Activated naive CD8-positive, alpha-beta T cell treated with anti-CD3 and anti-CD28 coated beads, Interleukin-2, amount 50 U/mL, for 24 hours (primary cell): ENCODE results near the gene CACNG5.

Source experiments
- ATAC-seq: fragments of 150-1000 bp; cut with Tn5 transposase; one replicate; pipeline ENCODE4 v1.10.0; 2021
- DNase-seq: peaks from one replicate; pipeline ENCODE4 v3.0.0; 2021
- H3K27ac Mint-ChIP-seq: one replicate; pipeline ENCODE4 v1.8.0; 2021; ENCODE audit warnings: mild to moderate bottlenecking, mixed read lengths
- H3K27me3 Mint-ChIP-seq: one replicate; pipeline ENCODE4 v1.8.0; 2021; ENCODE audit warnings: mixed read lengths
- H3K36me3 Mint-ChIP-seq: one replicate; pipeline ENCODE4 v1.8.0; 2021; ENCODE audit warnings: low read depth, mixed read lengths
- H3K4me1 Mint-ChIP-seq: one replicate; pipeline ENCODE4 v1.8.0; 2021; ENCODE audit warnings: mixed read lengths
- H3K4me3 Mint-ChIP-seq: one replicate; pipeline ENCODE4 v1.8.0; 2021; ENCODE audit warnings: mild to moderate bottlenecking, moderate library complexity, mixed read lengths
- H3K9me3 Mint-ChIP-seq: one replicate; pipeline ENCODE4 v1.8.0; 2021; ENCODE audit warnings: mixed read lengths

Gene CACNG5

GRCh38 chr17:66810951-66811682 is 23.8 kb upstream of the CACNG5 start:
- ATAC-seq = no peak
- Mint-ChIP-seq H3K27me3 (peaks cover 3% of the 10 kb centered on the region), H3K27ac (no peak overlapping the region), H3K4me3 (no peak overlapping the region), H3K9me3 (no peaks in the 10 kb centered on the region), H3K36me3 (peaks cover 11% of the 10 kb centered on the region), H3K4me1 (peaks cover 18% of the 10 kb centered on the region)
- no peak for DNase-seq

- Mint-ChIP-seq H3K27me3 (peaks cover 3% of the 10 kb centered on the region), H3K27ac (no peak overlapping the region)
Observed at GRCh38 chr17:66811683-66812054, 23.2 kb upstream of the CACNG5 start.

GRCh38 chr17:66812571-66812970 is 22.3 kb upstream of the CACNG5 start:
- DNase-seq (no peak), ATAC-seq (no peak)
- H3K9me3 Mint-ChIP-seq = peaks cover 1% of the 10 kb centered on the region
- peaks cover 3% of the 10 kb centered on the region for H3K27me3 Mint-ChIP-seq
- no peak overlapping the region for H3K4me3 Mint-ChIP-seq
- peaks cover 4% of the 10 kb centered on the region for H3K36me3 Mint-ChIP-seq
- H3K27ac Mint-ChIP-seq = no peak overlapping the region
- peaks cover 8% of the 10 kb centered on the region for H3K4me1 Mint-ChIP-seq

More at GRCh38 chr17:66811683-66812054, 23.2 kb upstream of the CACNG5 start:
- Mint-ChIP-seq H3K4me1 (peaks cover 16% of the 10 kb centered on the region), H3K9me3 (no peaks in the 10 kb centered on the region), H3K36me3 (peaks cover 9% of the 10 kb centered on the region), H3K4me3 (no peak overlapping the region)
- ATAC-seq = no peak
- DNase-seq = no peak

- no peaks in the 10 kb centered on the region for H3K36me3 Mint-ChIP-seq
- DNase-seq = no peak
- H3K27ac Mint-ChIP-seq = no peak overlapping the region
- peaks cover 5% of the 10 kb centered on the region for H3K9me3 Mint-ChIP-seq
- H3K27me3 Mint-ChIP-seq = no peaks in the 10 kb centered on the region
- ATAC-seq = no peak
- no peak overlapping the region for H3K4me3 Mint-ChIP-seq
- H3K4me1 Mint-ChIP-seq = peaks cover under 1% of the 10 kb centered on the region
Observed at GRCh38 chr17:66813296-66813695, 21.6 kb upstream of the CACNG5 start.

- no peaks in the 10 kb centered on the region for H3K27me3 Mint-ChIP-seq
- ATAC-seq = no peak
- H3K36me3 Mint-ChIP-seq = no peaks in the 10 kb centered on the region
Observed at GRCh38 chr17:66814026-66814425, 20.9 kb upstream of the CACNG5 start.

GRCh38 chr17:66814570-66814969 is 20.3 kb upstream of the CACNG5 start:
- H3K36me3 Mint-ChIP-seq = no peaks in the 10 kb centered on the region
- H3K27me3 Mint-ChIP-seq = no peaks in the 10 kb centered on the region
- no peaks in the 10 kb centered on the region for H3K4me1 Mint-ChIP-seq
- ATAC-seq (no peak), DNase-seq (no peak)
- no peak overlapping the region for H3K27ac Mint-ChIP-seq
- H3K4me3 Mint-ChIP-seq = no peak overlapping the region
- peaks cover 5% of the 10 kb centered on the region for H3K9me3 Mint-ChIP-seq

More at GRCh38 chr17:66814026-66814425, 20.9 kb upstream of the CACNG5 start:
- no peak for DNase-seq
- Mint-ChIP-seq H3K27ac (no peak overlapping the region), H3K4me1 (no peaks in the 10 kb centered on the region), H3K4me3 (no peak overlapping the region), H3K9me3 (peaks cover 5% of the 10 kb centered on the region)

GRCh38 chr17:66817750-66818149 is 17.2 kb upstream of the CACNG5 start:
- Mint-ChIP-seq H3K27me3 (peaks cover 2% of the 10 kb centered on the region), H3K4me1 (no peaks in the 10 kb centered on the region), H3K4me3 (no peak overlapping the region), H3K27ac (no peak overlapping the region), H3K9me3 (peaks cover 5% of the 10 kb centered on the region), H3K36me3 (no peaks in the 10 kb centered on the region)
- DNase-seq (no peak), ATAC-seq (no peak)

- Mint-ChIP-seq H3K27me3 (peaks cover 2% of the 10 kb centered on the region), H3K4me1 (no peaks in the 10 kb centered on the region), H3K9me3 (peaks cover 5% of the 10 kb centered on the region), H3K36me3 (no peaks in the 10 kb centered on the region), H3K4me3 (no peak overlapping the region), H3K27ac (no peak overlapping the region)
- ATAC-seq = no peak
- no peak for DNase-seq
Observed at GRCh38 chr17:66819466-66819865, 15.5 kb upstream of the CACNG5 start.

- Mint-ChIP-seq H3K4me1 (no peaks in the 10 kb centered on the region), H3K27ac (no peak overlapping the region), H3K36me3 (no peaks in the 10 kb centered on the region), H3K9me3 (peaks cover 5% of the 10 kb centered on the region), H3K27me3 (peaks cover 9% of the 10 kb centered on the region), H3K4me3 (no peak overlapping the region)
- DNase-seq = no peak
- ATAC-seq = no peak
Observed at GRCh38 chr17:66822009-66822408, 12.9 kb upstream of the CACNG5 start.

GRCh38 chr17:66826856-66827255 is 8.1 kb upstream of the CACNG5 start:
- Mint-ChIP-seq H3K4me3 (no peak overlapping the region), H3K4me1 (peaks cover 2% of the 10 kb centered on the region), H3K27me3 (peaks cover 35% of the 10 kb centered on the region), H3K27ac (no peak overlapping the region), H3K36me3 (no peaks in the 10 kb centered on the region), H3K9me3 (no peaks in the 10 kb centered on the region)
- ATAC-seq (no peak), DNase-seq (no peak)

- peaks cover 57% of the 10 kb centered on the region for H3K27me3 Mint-ChIP-seq
- H3K27ac Mint-ChIP-seq = no peak overlapping the region
- DNase-seq (peak; percentile 21), ATAC-seq (no peak)
- no peaks in the 10 kb centered on the region for H3K9me3 Mint-ChIP-seq
- H3K36me3 Mint-ChIP-seq = no peaks in the 10 kb centered on the region
- H3K4me1 Mint-ChIP-seq = peaks cover 2% of the 10 kb centered on the region
- no peak overlapping the region for H3K4me3 Mint-ChIP-seq
Observed at GRCh38 chr17:66829386-66829864, 5.5 kb upstream of the CACNG5 start.

GRCh38 chr17:66829883-66830282 is 5.0 kb upstream of the CACNG5 start:
- peaks cover 2% of the 10 kb centered on the region for H3K4me1 Mint-ChIP-seq
- ATAC-seq (no peak), DNase-seq (no peak)

GRCh38 chr17:66830451-66830850 is 4.5 kb upstream of the CACNG5 start:
- H3K27me3 Mint-ChIP-seq = peaks cover 61% of the 10 kb centered on the region
- no peak overlapping the region for H3K27ac Mint-ChIP-seq
- ATAC-seq = no peak
- peaks cover 2% of the 10 kb centered on the region for H3K4me1 Mint-ChIP-seq
- no peaks in the 10 kb centered on the region for H3K9me3 Mint-ChIP-seq
- DNase-seq = no peak
- no peaks in the 10 kb centered on the region for H3K36me3 Mint-ChIP-seq
- no peak overlapping the region for H3K4me3 Mint-ChIP-seq

More at GRCh38 chr17:66829883-66830282, 5.0 kb upstream of the CACNG5 start:
- H3K4me3 Mint-ChIP-seq = no peak overlapping the region
- H3K27ac Mint-ChIP-seq = no peak overlapping the region
- H3K36me3 Mint-ChIP-seq = no peaks in the 10 kb centered on the region
- peaks cover 59% of the 10 kb centered on the region for H3K27me3 Mint-ChIP-seq
- no peaks in the 10 kb centered on the region for H3K9me3 Mint-ChIP-seq

- Mint-ChIP-seq H3K27ac (no peak overlapping the region), H3K9me3 (no peaks in the 10 kb centered on the region), H3K27me3 (peaks cover 65% of the 10 kb centered on the region), H3K4me3 (no peak overlapping the region), H3K36me3 (no peaks in the 10 kb centered on the region), H3K4me1 (peaks cover 2% of the 10 kb centered on the region)
- ATAC-seq (no peak), DNase-seq (no peak)
Observed at GRCh38 chr17:66831383-66832210, 3.3 kb upstream of the CACNG5 start.

GRCh38 chr17:66833201-66833600 is 1.7 kb upstream of the CACNG5 start:
- Mint-ChIP-seq H3K27me3 (peaks cover 61% of the 10 kb centered on the region), H3K27ac (no peak overlapping the region), H3K4me3 (no peak overlapping the region), H3K4me1 (peaks cover 2% of the 10 kb centered on the region), H3K36me3 (no peaks in the 10 kb centered on the region), H3K9me3 (no peaks in the 10 kb centered on the region)
- ATAC-seq = no peak
- DNase-seq = no peak
